HG03280 (cell line): ENCODE data around the gene RAD21L1.

Source experiments
- ATAC-seq: cut with Tn5 transposase; IDR thresholded peaks from one replicate; pipeline ENCODE4 v1.9.1; 2021; ENCODE audit warnings: mild to moderate bottlenecking, moderate library complexity; ENCODE audit not compliant: unreplicated experiment

Gene RAD21L1

DNA sequence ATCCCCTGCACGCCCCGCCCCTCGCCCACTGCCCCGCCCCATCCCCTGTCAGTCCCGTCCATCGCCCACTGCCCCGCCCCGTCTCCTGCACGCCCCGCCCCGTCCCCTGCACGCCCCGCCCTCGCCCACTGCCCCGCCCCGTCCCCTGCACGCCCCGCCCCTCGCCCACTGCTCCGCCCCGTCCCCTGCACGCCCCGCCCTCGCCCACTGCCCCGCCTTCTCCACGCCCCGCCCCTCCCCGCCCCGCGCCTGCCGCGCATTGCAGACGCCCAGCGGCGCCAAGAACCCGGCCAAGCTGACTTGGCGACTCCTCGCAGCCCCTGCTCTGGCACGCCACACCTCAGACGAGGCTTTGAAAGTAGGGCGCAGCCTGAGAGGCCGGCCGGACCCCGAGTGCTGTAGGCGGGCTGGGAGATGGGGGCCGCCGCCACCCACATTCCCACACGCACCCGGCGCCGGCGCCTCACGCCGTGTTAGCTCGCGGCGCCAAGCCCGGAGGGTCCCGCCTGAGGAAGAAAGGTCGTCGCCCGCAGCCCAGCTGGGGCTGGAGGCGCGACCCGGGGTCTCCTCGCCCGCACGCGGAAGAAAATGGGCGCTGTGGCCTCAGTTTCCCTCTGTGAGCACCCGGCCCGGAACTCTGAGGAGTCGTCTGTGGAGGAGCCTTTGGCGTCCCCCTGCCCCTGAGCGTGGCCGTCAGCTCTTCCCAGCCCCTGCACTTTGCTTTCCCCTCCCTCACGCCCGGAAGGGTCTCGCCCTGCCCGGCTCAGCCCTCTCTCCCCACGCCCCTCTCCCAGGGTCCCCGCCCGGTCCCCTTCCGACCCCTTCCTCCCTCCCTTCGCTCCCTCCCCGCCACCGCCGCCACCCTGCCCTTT lies at the start of gene RAD21L1:
Gene RAD21L1 (plus strand): TSS at position 262 of the 872 bp plus-strand sequence. CDS start 2,410 bp downstream, outside the sequence.
- ATAC-seq: peak; percentile 48

DNA sequence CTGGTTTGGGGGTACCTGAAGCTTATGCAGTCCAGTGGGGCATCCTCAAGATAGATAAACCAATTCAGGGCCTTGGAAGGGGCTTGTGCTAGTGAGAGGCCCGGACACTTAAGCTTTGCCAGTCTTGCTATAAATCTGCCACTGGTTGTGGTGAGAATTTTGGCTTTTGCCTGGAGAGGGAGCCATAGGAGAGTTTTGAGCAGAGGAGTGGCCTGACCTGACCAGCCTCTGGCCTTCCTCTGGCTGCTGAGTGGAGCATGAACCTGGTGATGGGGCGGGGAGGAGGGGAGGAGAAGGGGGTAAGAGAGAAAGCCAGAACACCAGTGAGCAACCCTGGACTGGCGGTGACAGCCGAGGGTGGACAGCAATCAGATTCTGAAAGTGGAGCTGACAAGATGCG lies 48.2 kb upstream of the RAD21L1 start:
- ATAC-seq: no peak

DNA sequence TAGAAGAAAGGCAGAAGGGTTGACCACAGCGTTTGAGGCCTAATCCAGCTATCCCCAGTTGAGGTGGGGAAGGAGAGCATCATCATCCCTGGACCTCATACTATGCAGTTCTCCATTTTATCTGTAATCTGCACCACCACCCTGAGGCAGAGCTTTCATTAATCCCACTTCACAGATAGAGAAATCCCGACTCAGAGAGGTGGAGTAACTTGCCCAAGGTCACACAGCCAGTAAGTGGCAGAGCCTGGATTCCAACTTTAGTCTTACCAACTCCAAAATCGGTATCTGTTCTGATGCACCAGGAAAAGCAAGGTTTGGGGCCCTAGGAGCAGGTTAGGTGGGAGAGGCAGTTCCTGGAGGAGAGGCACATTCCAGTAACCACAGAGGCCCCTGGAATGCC lies 47.7 kb upstream of the RAD21L1 start:
- ATAC-seq: no peak

DNA sequence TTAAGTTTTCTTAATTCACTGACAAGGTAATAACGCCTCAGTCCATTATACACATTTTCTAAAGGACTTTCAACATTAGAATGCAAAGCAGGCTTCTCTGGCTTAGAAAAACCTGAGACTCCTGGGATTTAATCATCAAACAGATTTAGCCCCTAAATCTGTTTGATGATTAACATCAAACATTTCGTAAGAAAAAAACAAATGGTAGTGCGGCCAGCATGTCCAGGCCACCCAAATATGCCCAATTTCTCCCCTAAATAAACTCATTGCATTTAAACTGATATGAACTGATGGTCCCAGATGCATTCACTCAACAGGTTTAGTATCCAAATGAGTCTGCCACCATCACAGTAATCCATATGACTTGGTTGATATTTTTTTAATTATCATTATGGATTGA lies 47.2 kb upstream of the RAD21L1 start:
- no peak for ATAC-seq

DNA sequence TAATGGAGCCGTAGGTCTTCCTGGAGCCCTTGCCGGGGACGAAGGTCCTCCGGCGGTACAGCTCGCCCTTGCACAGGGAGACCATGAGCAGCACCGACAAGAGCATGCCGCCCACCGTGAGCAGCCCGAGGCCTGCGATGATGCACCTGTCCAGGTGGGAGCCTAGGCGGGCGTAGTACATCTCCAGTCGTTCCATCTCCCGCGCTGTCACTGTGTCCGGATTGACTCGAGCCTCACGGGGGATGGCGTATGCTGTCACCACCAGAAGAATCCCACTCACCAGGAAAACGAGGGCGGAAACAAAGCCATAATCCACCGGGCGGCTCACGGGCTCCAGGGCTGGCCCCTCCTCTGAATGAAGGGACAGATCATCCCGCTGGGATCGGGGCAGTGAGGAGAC lies 44.9 kb upstream of the RAD21L1 start:
- no peak for ATAC-seq

DNA sequence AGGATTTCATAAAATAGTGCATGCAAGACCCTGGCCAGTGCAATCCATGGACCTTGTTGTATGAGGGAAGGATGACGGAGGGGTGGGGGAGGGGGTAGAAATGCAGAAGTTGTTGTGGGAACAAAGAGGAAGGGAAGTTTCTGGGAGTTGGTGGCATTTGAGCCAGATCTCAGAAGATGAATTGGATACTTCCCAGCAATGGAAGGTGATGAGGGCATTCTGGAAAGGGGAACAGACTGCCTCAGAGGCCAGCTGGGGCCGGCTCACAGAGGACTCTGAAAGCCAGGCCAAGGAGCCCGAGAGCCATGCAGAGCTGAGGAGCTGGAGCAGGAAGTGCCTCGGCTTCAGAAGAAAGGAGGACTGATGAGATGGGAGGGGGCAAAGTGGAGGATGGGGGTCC lies 43.7 kb upstream of the RAD21L1 start:
- no peak for ATAC-seq

DNA sequence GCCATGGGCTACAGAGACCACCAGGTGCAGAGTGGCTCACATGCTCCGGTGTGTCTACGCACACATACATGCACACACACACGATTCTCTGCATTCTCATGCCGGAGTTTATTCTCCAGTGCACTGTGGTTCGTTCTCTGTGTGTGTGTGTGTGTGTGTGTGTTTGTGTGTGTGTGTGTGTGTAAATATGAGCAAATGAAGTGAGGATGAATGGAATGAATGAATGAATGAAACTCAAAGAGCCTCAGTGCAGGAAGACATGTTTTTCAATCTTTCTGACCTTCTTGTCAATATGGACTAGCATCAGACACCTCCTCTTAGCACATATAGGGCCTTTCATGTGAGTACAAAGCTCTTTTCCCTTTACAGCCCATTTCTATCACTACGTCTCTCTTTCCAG lies 42.7 kb upstream of the RAD21L1 start:
- ATAC-seq: no peak

DNA sequence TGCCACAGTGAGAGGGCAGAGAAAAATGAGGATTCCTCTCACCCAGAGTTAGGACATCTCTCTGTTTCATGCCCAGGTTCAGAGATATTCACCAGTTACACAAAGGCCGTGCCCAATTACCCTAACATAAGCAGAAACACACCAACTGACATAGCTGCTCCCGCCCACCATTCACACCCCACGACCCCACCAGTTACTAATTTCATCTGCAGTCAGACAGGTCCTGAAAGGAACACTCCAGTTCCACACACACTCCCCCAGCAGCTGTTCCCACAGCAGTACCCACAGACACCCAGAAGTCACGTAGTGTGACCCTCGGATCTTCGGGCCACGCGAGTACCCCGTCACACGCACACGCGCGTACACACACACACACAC lies 41.6 kb upstream of the RAD21L1 start:
- ATAC-seq: no peak

DNA sequence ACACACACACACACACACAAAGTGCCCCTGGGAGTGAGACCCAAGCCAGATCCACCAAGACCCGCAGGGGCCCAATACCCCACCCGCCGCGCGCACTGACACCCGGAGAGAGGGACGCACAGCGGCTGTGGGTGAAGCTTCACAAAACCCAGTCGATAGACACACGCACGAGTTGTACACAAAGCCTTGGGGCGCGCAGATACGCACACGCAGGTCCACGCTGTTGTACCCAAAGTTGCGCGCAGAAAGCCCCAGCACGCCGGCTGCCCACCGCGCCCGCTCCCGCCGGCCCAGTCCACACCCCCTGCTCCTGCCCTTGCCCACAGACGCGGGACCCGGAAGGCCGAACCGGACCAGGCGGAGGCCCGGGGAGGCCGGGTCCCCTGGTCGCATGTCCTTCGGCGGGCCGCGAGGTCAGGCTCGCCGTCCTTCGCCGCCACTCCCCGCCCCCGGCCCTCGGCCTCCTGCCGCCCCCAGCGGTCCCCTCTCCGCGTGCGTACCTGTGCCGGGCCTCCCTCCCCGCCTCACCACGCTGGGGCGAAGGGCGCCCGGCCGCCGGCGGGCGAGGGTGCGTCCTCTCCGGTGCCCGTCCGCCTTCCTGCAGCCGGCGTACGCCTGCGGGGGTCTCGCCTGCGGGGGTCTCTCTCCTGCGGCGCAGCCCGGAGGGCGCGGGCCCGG lies 41.1 kb upstream of the RAD21L1 start, which contains the start of gene TMEM74B:
Gene TMEM74B (minus strand): TSS at position 344 of the 678 bp plus-strand sequence. CDS start 1,180 bp downstream, outside the sequence.
- no peak for ATAC-seq

DNA sequence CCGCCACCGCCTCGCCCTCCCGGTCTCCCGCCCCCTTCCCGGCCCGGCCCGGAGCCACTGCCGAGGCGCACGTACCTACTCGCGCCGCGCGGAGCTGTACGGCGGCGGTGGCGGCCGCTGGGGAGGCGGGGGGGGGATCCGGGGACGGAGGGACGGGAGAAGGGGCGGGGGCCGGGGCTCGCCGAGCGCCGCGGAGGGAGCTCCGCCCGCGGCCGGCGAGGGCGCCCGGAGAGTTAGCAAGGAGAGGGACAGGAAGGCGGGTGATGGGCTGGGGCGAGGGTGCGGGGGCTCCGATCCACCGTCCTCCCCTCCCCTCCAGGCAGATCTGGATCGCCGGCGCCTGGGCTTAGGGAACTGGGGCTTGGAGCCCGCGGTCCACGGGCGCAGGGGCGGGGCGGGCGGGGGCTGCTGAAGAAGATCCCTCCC lies 40.5 kb upstream of the RAD21L1 start:
- no peak for ATAC-seq

DNA sequence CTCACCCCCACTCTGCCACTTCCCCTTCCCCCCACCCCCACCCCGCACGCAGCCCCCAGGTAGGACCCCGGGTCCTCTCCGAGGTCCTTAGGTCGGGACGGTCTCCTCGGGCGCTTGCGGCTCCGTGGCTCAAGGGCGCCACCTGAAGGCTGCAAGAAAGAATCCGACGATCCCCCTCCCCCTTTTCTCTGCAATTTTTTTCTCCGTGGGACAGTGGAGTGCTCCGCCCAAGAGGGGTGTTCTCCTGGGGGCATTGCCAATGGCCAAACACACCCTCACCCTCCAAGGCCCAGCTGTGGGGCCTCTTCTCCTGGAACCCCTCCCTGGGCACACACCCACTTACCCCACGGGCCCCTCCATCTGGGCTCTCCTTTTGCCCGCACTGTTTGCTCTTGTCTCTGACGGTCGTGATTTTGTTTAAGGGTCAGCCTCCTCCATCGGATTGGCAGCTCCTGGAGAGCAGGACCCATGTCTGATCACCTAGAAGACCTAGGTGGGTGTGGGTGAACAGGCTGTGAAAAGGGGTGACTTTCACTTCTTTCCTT lies 40.0 kb upstream of the RAD21L1 start:
- ATAC-seq: no peak

DNA sequence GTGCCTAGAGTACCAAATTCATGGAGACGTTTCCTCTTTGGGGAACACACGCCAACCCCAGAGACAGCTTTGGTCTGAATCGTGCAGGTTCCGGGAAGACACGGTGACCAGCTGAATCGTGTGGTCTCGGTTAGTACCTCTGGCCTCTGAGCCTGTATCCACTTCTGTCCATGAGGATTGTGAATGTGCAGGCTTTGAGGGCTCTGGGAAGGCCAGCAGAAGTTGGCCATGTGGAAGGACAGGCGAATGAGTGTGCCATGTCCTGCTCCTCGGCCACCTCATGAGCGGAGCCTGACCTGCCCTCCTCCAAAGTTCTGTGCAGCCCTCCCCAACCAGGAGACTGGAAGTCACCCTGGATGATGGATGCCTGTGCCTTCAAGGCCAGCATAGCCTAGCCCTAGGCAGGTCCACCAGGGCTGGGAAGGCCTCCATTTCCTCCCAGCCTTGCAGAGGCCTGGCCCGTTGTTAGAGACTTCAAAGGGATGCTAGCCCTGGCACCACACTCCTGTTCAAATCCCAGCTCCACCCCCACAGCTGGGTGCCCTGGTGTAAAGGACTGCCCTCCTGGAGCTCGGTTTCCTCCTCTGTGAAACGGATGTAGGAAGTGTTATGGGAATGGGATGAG lies 39.4 kb upstream of the RAD21L1 start:
- no peak for ATAC-seq

DNA sequence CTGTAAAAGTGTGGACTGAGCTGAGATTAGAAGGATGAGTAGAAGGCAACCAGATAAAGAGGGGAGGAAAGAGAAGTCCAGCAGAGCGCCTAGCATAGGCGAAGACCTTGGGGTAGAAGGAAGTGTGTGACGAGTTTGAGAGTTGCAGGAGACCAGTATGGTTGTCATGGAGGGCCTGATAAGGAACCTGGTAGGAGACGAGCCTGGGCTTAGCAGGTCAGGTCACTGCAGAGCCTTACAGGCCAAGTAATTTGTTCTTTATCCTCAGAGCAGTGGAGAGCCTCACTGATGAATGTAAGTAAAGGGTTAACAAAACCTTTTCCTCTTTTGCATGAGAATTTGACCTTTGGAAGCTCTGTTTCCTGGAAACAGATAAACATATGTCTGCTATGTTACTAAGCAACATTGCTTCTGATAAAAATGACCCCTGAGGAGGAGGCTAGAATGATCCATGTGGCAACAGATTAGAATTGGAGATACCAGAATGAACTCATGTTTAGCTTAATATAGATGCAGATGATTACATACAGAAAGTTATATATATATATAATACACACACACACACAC lies 38.2 kb upstream of the RAD21L1 start:
- no peak for ATAC-seq

DNA sequence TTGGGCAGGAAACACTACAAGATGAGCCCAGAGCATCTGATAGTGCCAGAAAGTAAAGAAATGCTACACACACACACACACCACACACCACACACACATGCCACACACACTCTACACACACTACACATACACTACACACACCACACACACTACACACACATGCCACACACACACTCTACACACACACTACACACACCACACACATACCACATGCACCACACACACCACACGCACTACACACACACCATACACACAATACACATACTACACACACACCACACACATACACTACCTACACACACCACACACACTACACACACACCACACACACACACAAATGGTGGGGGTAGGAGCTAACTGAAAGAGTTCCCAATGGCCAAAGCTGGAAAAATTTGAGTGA lies 37.5 kb upstream of the RAD21L1 start:
- no peak for ATAC-seq

DNA sequence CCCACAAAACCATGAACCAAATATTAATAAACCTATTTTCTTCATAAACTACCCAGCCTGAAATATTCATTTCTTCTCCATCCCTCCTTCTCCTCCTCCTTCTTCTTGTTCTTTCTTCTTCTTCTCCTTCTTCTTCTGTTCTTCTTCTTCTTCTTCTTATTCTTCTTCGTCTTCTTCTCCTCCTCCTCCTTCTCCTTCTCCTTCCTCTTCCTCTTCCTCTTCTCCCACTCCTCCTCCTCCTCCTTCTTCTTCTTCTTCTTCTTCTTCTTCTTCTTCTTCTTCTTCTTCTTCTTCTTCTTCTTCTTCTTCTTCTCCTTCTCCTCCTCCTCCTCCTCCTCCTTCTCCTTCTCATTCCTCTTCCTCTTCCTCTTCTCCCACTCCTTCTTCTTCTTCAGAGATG lies 36.0 kb upstream of the RAD21L1 start:
- ATAC-seq: no peak

DNA sequence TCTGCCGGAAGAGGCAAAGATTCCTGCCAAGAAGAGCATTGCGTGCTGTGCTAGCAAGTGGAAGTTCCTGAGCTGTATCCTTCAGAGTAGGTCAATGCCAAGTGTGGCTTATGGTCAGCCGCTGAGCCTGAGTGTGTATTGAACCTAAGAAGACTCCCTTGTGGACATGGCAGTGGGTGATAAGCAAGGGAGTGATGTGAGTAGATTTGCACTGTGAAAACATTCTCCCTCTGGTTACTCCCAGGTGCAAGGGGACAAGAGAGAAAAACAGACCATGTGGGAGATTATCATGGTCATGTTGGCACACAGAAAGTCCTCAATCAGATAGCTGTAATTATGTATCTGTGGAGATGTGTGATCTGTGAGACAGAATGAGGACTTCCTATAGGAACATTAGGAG lies 35.0 kb upstream of the RAD21L1 start:
- ATAC-seq: no peak

DNA sequence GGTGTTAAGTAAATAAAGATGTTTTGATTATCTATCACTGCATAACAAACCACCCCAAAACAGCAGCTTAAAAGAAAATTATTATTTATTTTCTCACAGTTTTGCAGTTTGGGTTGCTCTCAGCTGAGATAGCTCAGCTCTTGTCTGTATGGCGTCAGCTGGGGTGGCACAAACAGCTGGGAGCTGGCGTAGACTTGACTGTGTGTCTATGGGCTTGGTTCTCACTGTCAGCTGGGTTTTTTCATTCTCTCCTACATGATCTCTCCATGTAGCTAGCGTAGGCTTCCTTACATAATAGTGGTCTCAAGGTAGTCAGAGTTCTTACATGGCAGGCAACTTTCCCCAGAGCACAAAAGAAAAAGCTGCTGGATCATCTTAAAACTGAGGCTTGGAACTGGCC lies 34.5 kb upstream of the RAD21L1 start:
- ATAC-seq: no peak

DNA sequence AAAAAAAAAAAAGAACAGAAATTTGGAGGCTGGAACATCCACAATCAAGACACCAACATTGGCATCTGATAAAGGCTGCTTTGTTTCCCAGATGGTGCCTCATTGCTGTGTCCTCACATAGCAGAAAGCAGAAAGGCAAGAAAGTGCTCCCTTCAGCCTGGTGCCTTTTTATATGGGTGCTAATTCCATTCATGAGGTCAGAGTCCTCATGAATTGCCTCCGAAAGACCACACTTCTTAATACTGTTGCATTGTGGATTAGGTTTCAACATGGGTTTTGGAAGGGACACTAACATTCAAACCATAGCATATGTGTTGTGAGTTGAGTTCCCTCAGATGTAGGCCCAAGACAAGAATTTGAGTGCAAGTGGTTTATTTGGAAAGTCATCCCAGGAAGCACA lies 30.6 kb upstream of the RAD21L1 start:
- ATAC-seq: no peak

DNA sequence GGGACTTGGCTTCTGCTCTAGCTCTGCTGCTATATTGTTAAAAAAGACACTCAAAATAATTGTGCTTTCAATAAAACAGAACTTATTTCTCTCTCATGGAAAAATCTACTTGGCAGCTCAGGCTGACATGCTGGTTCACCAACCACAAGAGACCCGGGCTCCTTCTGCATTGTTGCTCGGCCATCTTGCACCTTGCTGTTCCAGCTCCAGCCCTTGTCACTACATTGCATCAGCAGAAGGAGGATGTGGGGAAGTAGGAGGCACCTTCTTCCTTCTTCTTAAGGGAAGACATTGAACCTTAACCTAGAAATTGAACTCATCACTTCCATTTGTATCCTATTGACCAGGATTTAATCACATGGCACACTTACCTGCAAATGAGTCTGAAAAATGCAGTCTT lies 29.2 kb upstream of the RAD21L1 start:
- no peak for ATAC-seq

DNA sequence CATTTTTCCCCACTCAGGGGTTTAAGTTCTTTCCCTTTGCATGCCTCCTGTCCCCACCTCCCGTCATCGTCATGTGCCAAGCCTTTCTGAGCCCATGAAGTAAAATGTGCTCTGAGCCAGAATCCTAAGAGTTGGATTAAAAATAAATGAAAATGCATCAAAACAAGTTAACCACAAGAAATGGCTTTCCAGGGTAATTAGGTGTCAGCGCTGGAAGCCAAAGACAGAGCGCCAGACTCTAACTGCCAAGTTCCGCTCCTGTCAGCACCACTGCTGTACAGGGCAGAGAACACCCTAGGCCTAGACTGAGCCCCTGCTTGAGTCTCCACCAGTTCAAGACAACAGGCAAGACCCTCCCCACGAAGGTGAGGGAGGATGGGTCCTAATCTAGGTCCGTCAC lies 28.0 kb upstream of the RAD21L1 start:
- no peak for ATAC-seq

DNA sequence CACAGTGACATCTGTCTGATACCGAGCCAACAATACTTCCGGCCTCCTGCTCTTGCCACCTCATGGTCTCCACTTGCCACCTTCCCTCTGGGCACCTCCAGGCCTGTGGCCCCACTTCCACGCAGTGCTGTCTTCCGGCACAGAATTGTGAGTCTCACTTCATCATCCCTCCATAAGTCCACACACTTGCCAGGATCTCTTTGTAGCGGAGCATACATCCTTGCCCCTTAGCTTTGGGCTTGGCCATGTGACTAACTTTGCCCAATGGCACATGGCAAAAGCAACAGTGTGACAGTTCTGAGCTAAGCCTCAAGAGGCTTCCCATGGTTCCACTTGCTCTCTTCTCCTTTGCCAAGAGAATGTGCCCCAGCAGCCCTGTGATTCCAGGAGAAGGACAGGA lies 27.1 kb upstream of the RAD21L1 start:
- no peak for ATAC-seq
